Thymus (tissue), 11 donors: ENCODE measurements around the gene PSMB9. TPM values are rescaled to one million over a fixed set of nuclear protein-coding genes. Genes with fewer than 3 reads are reported as not detected.
"Not testable (repeated sequence)": the region's sequence is repeated elsewhere in the genome, so short reads cannot be mapped to it uniquely, and the experiment has no call there.

Experiments used
- DNase-seq, 9 donors: peaks; one replicate each; pipeline ENCODE4 v3.0.0-alpha.2; 2013; ENCODE audit warnings: low spot score in 9 of 9, low read depth in 6 of 9, missing footprints in 1 of 9
- H3K27ac ChIP-seq, 2 donors: one replicate each; pipeline ENCODE4 v1.5.1; 2013; ENCODE audit warnings: control low read depth in 1 of 2, low read depth in 1 of 2, low read length in 1 of 2, mild to moderate bottlenecking in 1 of 2, moderate library complexity in 1 of 2
- H3K27me3 ChIP-seq, 2 donors: one replicate each; pipeline ENCODE4 v1.5.1; 2013; ENCODE audit warnings: low read length in 1 of 2; ENCODE audit not compliant: control insufficient read depth in 2 of 2, insufficient read depth in 1 of 2
- H3K36me3 ChIP-seq, 2 donors: one replicate each; pipeline ENCODE4 v1.5.1; 2013; ENCODE audit warnings: low read length in 1 of 2, mild to moderate bottlenecking in 1 of 2, moderate library complexity in 1 of 2; ENCODE audit not compliant: control insufficient read depth in 2 of 2, insufficient read depth in 2 of 2
- H3K4me1 ChIP-seq, 2 donors: one replicate each; pipeline ENCODE4 v1.5.1; 2013; ENCODE audit warnings: low read length in 2 of 2; ENCODE audit not compliant: control insufficient read depth in 2 of 2, insufficient read depth in 2 of 2
- H3K4me3 ChIP-seq, 2 donors: one replicate each; pipeline ENCODE4 v1.5.1; 2013; ENCODE audit warnings: low read length in 2 of 2, control low read depth in 1 of 2, mild to moderate bottlenecking in 1 of 2
- H3K9me3 ChIP-seq, 2 donors: one replicate each; pipeline ENCODE4 v1.5.1; 2013; ENCODE audit warnings: low read length in 1 of 2, mild to moderate bottlenecking in 1 of 2; ENCODE audit not compliant: control insufficient read depth in 2 of 2, insufficient read depth in 1 of 2
- WGBS: extraction: QIAGEN DNeasy Blood & Tissue Kit; methylation state at CpG from one replicate; pipeline ENCODE4 v1.1.7; 2013; 5-methylcytosine and 5-hydroxymethylcytosine counted together
- polyA plus RNA-seq: library from polyadenylated mRNA; stranded (reverse); fragments of 200-250 nt; gene quantifications from one replicate; pipeline ENCODE4 v1.2.3, GENCODE V29; 2013
- total RNA-seq: library from RNA; stranded (reverse); fragments of 120-200 nt; gene quantifications from one replicate; pipeline ENCODE4 v1.2.4, GENCODE V29; 2013
- donor health status: healthy.

Gene PSMB9
- total and polyA plus RNA-seq, 2 donors, result 143 to 159 TPM

GRCh38 chr6:32865724-32866443, 11.9 kb downstream of the PSMB9 start:
- Histone ChIP-seq H3K27me3 (peaks cover 0 to 9% of the 10 kb centered on the region in 2 donors), H3K4me3 (no peak overlapping the region), H3K36me3 (peaks cover 0 to 4% of the 10 kb centered on the region in 2 donors), H3K4me1 (peaks cover 10 to 14% of the 10 kb centered on the region in 2 donors), H3K9me3 (no peaks in the 10 kb centered on the region), H3K27ac (peak overlapping the region in 1 of 2 donors; percentile 60)
- DNase-seq, result no peak
- WGBS, result 78% methylated on average over 10 of the region's 10 CpGs

GRCh38 chr6:32867022-32867477, 13.1 kb downstream of the PSMB9 start:
- peak overlapping the region; percentile 86 to 88 for H3K27ac ChIP-seq
- peaks cover 10 to 14% of the 10 kb centered on the region in 2 donors for H3K4me1 ChIP-seq
- peaks cover 0 to 9% of the 10 kb centered on the region in 2 donors for H3K27me3 ChIP-seq
- no peaks in the 10 kb centered on the region for H3K36me3 ChIP-seq
- H3K9me3 ChIP-seq, result no peaks in the 10 kb centered on the region
- H3K4me3 ChIP-seq, result no peak overlapping the region
- DNase-seq, result peak in 4 of 9 donors; percentile 53 to 78 (median 58)
- WGBS, result 7% methylated on average over 3 of the region's 3 CpGs

GRCh38 chr6:32867554-32868256, 13.7 kb downstream of the PSMB9 start:
- no peak overlapping the region for H3K4me3 ChIP-seq
- H3K4me1 ChIP-seq, result peaks cover 10 to 14% of the 10 kb centered on the region in 2 donors
- H3K36me3 ChIP-seq, result no peaks in the 10 kb centered on the region
- H3K27ac ChIP-seq, result peak overlapping the region in 1 of 2 donors; percentile 86
- no peak for DNase-seq
- 80% methylated on average over 8 of the region's 8 CpGs for WGBS
- H3K9me3 ChIP-seq, result no peaks in the 10 kb centered on the region
- H3K27me3 ChIP-seq, result peaks cover 0 to 9% of the 10 kb centered on the region in 2 donors

GRCh38 chr6:32868257-32868788, 14.3 kb downstream of the PSMB9 start:
- Histone ChIP-seq H3K4me1 (peaks cover 10 to 14% of the 10 kb centered on the region in 2 donors), H3K27me3 (peaks cover 0 to 9% of the 10 kb centered on the region in 2 donors), H3K36me3 (no peaks in the 10 kb centered on the region), H3K27ac (no peak overlapping the region), H3K4me3 (no peak overlapping the region), H3K9me3 (no peaks in the 10 kb centered on the region)
- DNase-seq, result peak in 8 of 9 donors; percentile 77 to 96 (median 92)
- WGBS, result 21% methylated on average over 5 of the region's 5 CpGs

- H3K27me3 ChIP-seq, result peaks cover 0 to 19% of the 10 kb centered on the region in 2 donors
- WGBS, result 62% methylated on average over 1 of the region's 1 CpG
- not testable (repeated sequence) for H3K4me1 ChIP-seq, H3K27ac ChIP-seq, H3K9me3 ChIP-seq, H3K4me3 ChIP-seq, H3K36me3 ChIP-seq, DNase-seq
Measured at GRCh38 chr6:32873947-32874346, 20.0 kb downstream of the PSMB9 start.

- H3K4me3 ChIP-seq, result no peak overlapping the region
- WGBS, result 99% methylated on average over 2 of the region's 2 CpGs
- H3K27me3 ChIP-seq, result peaks cover 0 to 35% of the 10 kb centered on the region in 2 donors
Measured at GRCh38 chr6:32876603-32877002, 22.6 kb downstream of the PSMB9 start.

GRCh38 chr6:32879691-32880090, 25.7 kb downstream of the PSMB9 start:
- WGBS, result 75% methylated on average over 35 of the region's 35 CpGs
- Histone ChIP-seq H3K9me3 (no peaks in the 10 kb centered on the region), H3K4me3 (no peak overlapping the region), H3K27ac (no peak overlapping the region), H3K27me3 (peaks cover 0 to 43% of the 10 kb centered on the region in 2 donors), H3K36me3 (no peaks in the 10 kb centered on the region), H3K4me1 (no peaks in the 10 kb centered on the region)
- DNase-seq, result no peak

More at GRCh38 chr6:32876603-32877002, 22.6 kb downstream of the PSMB9 start:
- H3K36me3 ChIP-seq, result no peaks in the 10 kb centered on the region
- no peaks in the 10 kb centered on the region for H3K9me3 ChIP-seq
- no peak for DNase-seq
- H3K27ac ChIP-seq, result no peak overlapping the region
- H3K4me1 ChIP-seq, result no peaks in the 10 kb centered on the region

GRCh38 chr6:32880962-32881361, 27.0 kb downstream of the PSMB9 start:
- not testable (repeated sequence) for H3K4me3 ChIP-seq, H3K4me1 ChIP-seq, H3K36me3 ChIP-seq, H3K9me3 ChIP-seq, DNase-seq, H3K27ac ChIP-seq
- peaks cover 0 to 41% of the 10 kb centered on the region in 2 donors for H3K27me3 ChIP-seq
- WGBS, result 82% methylated on average over 3 of the region's 3 CpGs

GRCh38 chr6:32882879-32883250, 28.9 kb downstream of the PSMB9 start:
- Histone ChIP-seq H3K36me3 (no peaks in the 10 kb centered on the region), H3K4me1 (no peaks in the 10 kb centered on the region), H3K9me3 (no peaks in the 10 kb centered on the region), H3K27ac (no peak overlapping the region), H3K27me3 (peaks cover 0 to 35% of the 10 kb centered on the region in 2 donors), H3K4me3 (no peak overlapping the region)
- no peak for DNase-seq
- WGBS, result 48% methylated on average over 1 of the region's 1 CpG
